GM12873 (cell line): ENCODE data around the gene CXCL3.

Source experiments
- TF ChIP-seq, protein P1 (sequence below): IDR thresholded peaks from 2 replicates; pipeline ENCODE4 v1.5.1; 2012; ENCODE audit warnings: low read depth, mild to moderate bottlenecking, moderate library complexity, low read length, control low read depth; ENCODE audit not compliant: insufficient read depth; ENCODE audit errors: missing control alignments

CXCL3 gene

DNA sequence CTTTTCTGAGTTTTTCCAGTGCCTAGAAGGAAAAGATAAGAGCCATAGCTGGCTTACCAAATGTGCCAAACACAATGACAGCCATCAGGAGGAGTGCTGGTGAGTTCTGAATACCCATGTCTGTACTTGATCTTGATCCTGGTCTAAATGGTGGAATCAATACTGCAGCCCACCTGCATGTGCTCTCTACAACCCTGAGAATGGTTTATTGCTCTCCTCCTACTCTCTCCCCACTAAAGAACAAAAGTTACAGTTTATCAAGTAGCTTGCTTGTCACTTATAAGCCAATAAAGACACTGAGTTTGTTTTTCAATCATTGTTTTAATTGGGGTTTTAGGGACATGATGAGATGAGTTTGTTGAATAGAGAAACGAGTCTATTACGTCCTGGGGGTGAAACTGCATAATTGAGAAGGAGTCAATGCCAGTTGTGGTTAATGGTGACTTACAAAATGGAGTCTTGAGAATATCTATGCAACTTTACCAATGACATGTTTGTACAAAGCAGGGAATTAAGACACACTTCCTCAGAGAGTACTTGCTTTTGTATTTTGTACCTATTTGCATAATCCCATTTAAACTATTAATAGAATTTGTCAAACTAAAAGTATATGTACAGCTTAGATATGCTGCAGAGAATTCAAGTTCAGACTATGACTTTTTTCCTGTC is 20.8 kb upstream of the CXCL3 start:
- TF ChIP-seq, protein P1, sequence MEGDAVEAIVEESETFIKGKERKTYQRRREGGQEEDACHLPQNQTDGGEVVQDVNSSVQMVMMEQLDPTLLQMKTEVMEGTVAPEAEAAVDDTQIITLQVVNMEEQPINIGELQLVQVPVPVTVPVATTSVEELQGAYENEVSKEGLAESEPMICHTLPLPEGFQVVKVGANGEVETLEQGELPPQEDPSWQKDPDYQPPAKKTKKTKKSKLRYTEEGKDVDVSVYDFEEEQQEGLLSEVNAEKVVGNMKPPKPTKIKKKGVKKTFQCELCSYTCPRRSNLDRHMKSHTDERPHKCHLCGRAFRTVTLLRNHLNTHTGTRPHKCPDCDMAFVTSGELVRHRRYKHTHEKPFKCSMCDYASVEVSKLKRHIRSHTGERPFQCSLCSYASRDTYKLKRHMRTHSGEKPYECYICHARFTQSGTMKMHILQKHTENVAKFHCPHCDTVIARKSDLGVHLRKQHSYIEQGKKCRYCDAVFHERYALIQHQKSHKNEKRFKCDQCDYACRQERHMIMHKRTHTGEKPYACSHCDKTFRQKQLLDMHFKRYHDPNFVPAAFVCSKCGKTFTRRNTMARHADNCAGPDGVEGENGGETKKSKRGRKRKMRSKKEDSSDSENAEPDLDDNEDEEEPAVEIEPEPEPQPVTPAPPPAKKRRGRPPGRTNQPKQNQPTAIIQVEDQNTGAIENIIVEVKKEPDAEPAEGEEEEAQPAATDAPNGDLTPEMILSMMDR, result no peak

DNA sequence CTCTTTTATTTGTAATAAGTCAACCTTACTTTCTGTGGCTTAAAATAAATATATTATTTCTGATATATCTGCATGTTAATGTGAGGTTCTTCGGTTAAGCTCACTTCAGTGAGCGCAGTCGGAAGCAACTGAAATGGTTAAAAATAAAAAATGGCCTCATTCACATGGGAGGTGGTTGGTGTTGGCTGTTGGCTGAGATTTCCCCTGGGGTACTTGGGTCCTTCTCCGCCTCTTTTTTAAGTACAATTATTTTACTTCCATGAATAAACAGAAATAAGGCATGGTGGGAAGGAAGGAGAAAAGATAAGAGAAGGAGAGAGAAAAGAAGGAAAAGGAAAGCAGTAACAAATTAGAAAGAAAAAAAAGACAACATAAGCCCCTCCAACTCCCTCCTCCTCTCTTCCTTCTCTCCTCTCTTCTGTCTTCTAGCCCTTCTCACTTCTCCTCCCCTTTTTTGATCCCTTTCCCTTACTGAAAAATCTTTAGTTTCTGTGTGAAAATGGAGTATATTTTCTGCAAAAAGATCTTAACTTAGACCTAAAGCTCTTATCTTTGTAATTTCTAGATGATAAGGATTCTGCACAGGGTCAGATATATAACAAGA is 19.7 kb upstream of the CXCL3 start:
- TF ChIP-seq, protein P1, result no peak

DNA sequence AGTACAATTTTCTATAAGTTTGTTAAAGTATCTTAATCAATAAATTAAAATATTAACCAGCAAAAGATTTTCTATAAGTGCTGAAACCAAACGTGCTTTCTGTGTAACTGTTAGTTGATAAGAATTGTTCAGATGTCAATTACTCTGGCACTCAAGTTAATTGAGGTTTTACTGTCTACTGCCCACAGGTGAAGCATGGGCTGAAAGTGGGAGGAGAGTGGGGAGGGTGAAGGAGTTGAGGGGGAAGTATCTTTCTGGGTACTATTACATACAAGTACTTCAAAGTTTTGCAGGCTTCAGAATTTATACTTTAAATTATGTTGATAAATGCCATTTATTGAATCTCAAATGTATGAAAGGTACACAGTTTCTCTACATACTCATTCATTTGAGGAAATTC is 19.1 kb upstream of the CXCL3 start:
- TF ChIP-seq, protein P1, result no peak

DNA sequence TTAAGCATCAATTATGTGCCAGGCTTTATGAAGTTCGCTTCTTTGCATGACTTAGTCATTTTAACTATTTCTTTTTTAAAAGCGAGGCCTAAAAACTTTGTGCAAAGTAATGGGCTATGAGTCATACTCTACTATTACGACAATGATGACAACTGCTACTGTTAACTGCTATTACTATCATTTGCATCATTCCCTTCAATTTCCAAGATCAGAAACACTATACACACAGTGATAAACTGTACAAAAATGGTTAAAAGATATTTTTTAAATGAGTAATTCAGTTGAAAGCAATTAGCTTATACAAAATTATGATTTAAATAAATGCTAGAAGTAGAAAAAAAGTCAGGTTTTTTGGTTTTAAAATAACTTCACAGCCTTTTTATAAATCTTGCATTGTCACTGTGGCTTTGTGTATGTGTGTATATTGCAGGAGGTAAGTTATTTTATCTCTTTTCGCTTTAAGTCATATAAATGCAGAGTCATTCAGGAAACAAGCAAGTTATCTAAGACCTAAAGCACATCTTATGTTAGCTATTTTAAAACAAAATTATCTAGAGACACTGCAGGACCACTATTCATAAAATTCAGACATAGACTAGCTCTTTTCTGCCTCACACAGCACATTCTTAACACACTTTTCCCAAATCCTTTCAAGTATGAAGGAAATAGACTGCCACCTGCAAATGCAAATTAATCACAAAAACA is 18.5 kb upstream of the CXCL3 start:
- TF ChIP-seq, protein P1, result no peak

DNA sequence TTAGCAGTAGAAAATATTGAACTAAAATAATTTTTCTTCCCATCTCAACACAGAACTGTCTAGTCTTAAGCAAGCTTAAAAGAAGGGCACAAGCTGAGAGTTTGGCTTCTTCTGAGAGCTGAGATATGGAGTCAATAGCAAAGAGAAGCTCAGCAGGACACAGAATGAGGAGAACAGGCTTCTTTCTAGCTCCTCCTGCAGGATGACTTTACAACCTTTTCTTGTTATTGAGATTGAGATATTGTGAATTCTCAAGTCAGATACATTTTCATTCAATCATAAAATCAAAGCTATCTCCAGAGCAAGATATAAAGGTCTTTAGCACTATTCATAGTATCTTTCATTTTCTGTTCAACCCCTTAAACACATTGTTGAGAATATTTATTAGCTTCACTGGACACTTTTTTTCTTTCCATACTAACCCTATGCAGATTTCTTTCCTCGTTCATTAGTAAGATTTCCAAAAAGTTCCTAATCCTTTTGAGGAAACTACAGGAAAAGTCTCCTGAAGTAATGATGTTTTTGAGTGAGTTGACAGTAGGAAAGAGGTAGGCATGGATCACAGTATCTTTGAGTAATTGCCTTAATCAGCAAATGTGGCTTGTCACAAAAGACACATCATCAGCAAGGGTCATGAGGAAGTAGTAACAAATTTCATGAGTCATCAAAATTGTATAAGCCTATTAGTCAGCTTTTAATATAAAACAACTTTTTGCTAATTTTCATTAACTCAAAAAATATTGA is 17.8 kb upstream of the CXCL3 start:
- TF ChIP-seq, protein P1, result no peak

DNA sequence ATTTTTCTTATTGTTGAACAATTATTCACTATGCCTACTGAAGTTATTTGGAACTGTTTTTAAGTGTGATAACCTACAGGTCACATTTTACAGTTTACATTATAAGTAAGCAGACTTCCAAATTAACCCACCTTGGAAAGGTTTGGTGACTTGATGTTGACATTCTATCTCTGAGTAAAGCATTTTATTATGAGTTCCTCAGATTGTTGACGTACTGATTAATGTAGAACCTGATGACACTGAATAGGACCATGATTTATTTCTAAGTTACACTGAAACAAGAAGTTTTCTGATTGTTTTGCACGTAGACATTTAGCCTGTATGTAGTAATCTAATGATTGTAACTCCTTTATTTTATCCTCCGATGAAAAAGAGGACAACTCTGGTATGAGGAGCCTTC is 17.0 kb upstream of the CXCL3 start:
- TF ChIP-seq, protein P1, result no peak

DNA sequence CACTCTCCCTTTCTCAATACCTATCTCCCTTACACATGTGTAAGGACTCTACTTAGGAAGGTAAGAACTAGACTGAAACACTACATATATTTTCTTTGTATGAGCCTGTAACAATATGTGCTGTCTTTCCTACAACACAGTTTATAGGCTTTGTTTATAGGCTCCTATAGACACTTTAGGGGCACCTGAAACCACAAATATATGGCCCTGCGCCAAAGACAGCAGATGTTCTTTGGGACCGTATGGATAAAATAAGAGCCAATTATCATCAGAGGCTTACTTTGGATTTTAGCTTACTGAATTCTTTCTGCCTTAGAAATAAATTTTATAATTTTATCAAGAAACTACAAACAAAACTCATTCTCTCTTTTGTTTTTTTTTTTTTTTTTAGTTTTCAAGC is 16.6 kb upstream of the CXCL3 start:
- TF ChIP-seq, protein P1, result no peak
